ENCODE measurements around the gene EIF3A. TPM values are rescaled to one million over a fixed set of nuclear protein-coding genes. Genes with fewer than 3 reads are reported as not detected.
"Not testable (repeated sequence)": the region's sequence is repeated elsewhere in the genome, so short reads cannot be mapped to it uniquely, and the experiment has no call there.

EIF3A gene
- total RNA-seq, 3 donors from 2014 or later: 94.5 to 124 (median 114) TPM

DNA sequence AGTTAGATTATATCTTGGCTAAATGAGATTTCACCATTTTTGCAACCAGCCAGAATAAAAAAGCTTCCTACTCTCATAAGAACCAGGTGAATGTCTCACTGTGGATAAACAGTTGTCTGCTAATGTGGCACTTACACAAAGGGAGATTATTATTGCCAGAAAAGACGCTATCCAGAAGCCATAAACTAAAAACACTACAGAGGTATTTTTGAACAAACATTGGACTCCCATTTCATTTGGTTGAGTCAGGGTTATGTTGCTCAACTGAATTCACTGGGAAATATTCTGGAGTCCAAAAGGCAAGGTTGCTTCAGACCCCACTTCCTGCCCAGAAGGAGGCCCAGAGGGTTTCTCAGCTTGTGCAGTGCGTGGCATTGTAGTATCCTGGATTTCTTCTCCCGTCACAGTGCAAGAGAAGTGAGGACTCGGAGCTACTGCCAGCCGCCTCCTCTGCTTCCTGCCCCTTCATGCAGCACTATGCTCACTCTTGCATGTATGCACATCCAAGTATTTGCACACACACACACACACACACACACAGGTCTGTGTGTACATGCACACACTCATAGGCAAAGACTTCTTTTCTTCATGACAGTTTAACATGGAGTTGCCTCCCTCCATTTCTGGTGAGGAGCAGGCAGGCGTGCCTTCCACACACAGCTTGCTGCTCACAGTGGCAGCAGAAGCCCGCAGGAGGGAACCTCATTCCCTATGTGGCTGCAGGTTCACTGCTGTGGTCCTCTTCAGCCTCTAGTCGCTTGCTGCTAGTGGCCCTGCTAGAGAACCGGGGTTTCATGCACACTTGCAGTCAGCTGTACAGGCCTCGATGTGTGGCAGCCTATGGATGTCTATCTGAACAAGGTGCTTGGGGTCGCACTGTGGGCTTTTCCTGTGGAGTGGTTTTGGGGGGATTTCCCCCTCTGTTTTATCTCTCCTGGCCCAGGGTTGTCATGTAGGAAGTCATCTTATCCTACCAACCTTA lies 33.4 kb upstream of the EIF3A start:
- Histone ChIP-seq H3K36me3 (ENCODE audit: low read depth) (peaks cover 10% of the 10 kb centered on the region), H3K4me1 (ENCODE audit: low read depth) (no peaks in the 10 kb centered on the region), H3K4me3 (no peak overlapping the region), H3K9me3 (no peaks in the 10 kb centered on the region)
- DNase-seq: no peak
- no peak for TF ChIP-seq CTCF (IDR thresholded peaks at IDR 0.05)
- peak; percentile 78 for ATAC-seq
- intact Hi-C loops (cut with DNase I, micrococcal nuclease): no loop called here

- DNase-seq: no peak
- Histone ChIP-seq H3K9me3 (no peaks in the 10 kb centered on the region), H3K4me1 (ENCODE audit: low read depth) (no peaks in the 10 kb centered on the region), H3K36me3 (ENCODE audit: low read depth) (peaks cover 10% of the 10 kb centered on the region), H3K4me3 (no peak overlapping the region)
- TF ChIP-seq CTCF (IDR thresholded peaks at IDR 0.05): no peak
- no peak for ATAC-seq
- intact Hi-C loops (cut with DNase I, micrococcal nuclease): no loop called here
These were observed 31.4 kb upstream of the EIF3A start for GRCh38 chr10:119112056-119112455.

DNA sequence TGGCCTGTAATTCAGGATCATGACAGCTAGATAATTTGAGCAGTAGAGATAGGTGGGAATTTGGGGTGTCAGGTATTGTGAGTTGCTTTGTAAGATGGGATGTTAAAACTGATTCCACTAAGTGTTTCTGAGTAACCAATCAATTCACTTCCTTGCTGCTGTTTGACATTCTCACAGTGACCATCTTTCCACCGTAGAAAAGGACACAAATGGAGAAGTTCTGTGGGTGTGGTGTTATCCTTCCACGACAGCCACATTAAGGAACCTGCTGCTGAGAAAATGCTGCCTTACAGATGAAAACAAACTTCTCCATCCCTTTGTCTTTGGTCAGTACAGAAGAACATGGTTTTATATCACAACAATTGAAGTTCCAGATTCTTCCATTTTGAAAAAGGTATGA lies 27.2 kb upstream of the EIF3A start:
- DNase-seq; H3K4me3 ChIP-seq; ATAC-seq; intact Hi-C loops (cut with DNase I, micrococcal nuclease); H3K4me1 ChIP-seq (ENCODE audit: low read depth); H3K9me3 ChIP-seq: not testable (repeated sequence)
- H3K36me3 ChIP-seq (ENCODE audit: low read depth): peaks cover 10% of the 10 kb centered on the region

DNA sequence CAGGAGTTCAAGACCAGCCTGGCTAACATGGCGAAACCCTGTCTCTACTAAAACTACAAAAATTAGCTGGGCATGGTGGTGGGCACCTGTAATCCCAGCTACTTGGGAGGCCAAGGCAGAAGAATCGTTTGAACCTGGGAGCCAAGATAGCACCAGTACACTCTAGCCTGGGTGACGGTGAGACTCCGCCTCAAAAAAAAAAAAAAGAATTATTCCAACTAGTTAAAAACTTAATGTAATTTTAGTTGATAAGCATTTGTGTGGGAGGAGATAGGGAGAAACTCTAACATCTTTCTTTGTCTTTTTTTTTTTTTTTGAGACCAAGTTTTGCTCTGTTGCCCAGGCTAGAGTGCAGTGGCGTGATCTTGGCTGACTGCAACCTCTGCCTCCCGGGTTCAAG lies 26.5 kb upstream of the EIF3A start:
- H3K9me3 ChIP-seq; H3K4me3 ChIP-seq; intact Hi-C loops (cut with DNase I, micrococcal nuclease); H3K36me3 ChIP-seq (ENCODE audit: low read depth); ATAC-seq; DNase-seq; H3K4me1 ChIP-seq (ENCODE audit: low read depth): not testable (repeated sequence)

DNA sequence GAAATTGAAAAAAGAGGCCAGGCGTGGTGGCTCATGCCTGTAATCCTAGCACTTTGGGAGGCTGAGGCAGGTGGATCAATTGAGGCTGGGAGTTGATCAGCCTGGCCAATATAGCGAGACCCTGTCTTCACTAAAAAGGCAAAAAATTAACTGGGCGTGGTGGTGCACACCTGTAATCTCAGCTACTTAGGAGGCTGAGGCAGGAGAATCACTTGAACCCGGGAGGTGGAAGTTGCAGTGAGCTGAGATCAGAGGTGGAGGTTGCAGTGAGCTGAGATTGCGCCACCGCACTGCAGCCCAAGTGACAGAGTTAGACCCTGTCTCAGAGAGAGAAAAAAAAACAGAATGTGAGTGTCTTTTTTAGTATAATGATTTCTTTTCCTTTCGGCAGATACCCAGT lies 25.3 kb upstream of the EIF3A start:
- DNase-seq; H3K4me1 ChIP-seq (ENCODE audit: low read depth); ATAC-seq; intact Hi-C loops (cut with DNase I, micrococcal nuclease); H3K9me3 ChIP-seq; H3K36me3 ChIP-seq (ENCODE audit: low read depth); H3K4me3 ChIP-seq: not testable (repeated sequence)

DNA sequence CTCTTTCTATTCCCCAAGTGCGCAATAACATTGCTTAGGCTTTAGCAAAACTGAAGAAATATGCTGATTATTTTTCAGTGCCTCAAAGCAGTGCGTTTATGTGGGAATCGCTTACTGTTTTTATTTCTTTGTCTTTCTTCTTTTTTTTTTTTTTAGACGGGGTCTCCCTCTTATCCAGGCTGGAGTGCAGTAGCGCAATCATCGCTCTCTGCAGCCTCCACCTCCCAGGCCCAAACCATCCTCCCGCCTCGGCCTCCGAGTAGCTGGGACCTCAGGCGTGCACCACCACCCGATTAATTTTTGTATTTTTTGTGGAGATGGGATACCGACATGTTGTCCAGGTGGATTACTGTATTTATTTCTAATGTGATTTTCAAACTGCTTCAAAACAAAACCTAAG lies 24.5 kb upstream of the EIF3A start:
- H3K4me3 ChIP-seq: no peak overlapping the region
- intact Hi-C loops (cut with DNase I, micrococcal nuclease): no loop called here
- H3K4me1 ChIP-seq (ENCODE audit: low read depth): peaks cover 13% of the 10 kb centered on the region
- DNase-seq (no peak), ATAC-seq (no peak)
- TF ChIP-seq CTCF (IDR thresholded peaks at IDR 0.05): no peak
- no peaks in the 10 kb centered on the region for H3K9me3 ChIP-seq
- H3K36me3 ChIP-seq (ENCODE audit: low read depth): no peaks in the 10 kb centered on the region

DNA sequence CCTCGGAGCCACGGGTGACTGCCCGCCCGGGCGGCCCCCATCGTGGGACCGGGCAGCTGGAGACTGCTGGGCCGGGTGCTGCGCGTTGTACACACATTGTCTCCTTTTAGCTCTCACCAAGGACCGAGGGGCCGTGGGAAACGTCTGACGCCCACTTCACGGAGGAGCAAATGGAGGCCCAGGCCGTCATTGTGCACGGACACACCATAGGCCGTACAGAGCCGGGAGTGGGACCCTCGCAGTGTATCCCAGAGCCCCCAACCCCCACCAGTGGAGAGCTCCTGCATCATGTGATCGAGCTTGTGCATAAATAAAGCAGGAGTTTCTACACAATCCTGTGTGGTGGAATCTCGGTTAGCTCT lies 24.0 kb upstream of the EIF3A start:
- no peak for ATAC-seq
- Histone ChIP-seq H3K9me3 (no peaks in the 10 kb centered on the region), H3K4me1 (ENCODE audit: low read depth) (peaks cover 13% of the 10 kb centered on the region), H3K4me3 (peak overlapping the region; percentile 78), H3K36me3 (ENCODE audit: low read depth) (no peaks in the 10 kb centered on the region)
- no peak for TF ChIP-seq CTCF (IDR thresholded peaks at IDR 0.05)
- intact Hi-C loops (cut with DNase I, micrococcal nuclease): no loop called here
- peak in 2 of 3 donors; percentile 44 to 64 for DNase-seq

Measured in mucosa of descending colon (tissue), 3 donors.